Neural cell (in vitro differentiated cells): ENCODE results near the gene ABCB6. TPM values are rescaled to one million over a fixed set of nuclear protein-coding genes. Genes with fewer than 3 reads are reported as not detected.
"Not testable (repeated sequence)": the region's sequence is repeated elsewhere in the genome, so short reads cannot be mapped to it uniquely, and the experiment has no call there.

Experiments used
- H2AFZ ChIP-seq: fragments of 200-600, 300-800 bp; sonication (generic), shearing (Covaris generic); 2 replicates; pipeline ENCODE4 v1.6.0; 2014; ENCODE audit warnings: low read depth, mild to moderate bottlenecking, antibody characterized with exemption, low read length, moderate library complexity
- H3F3A ChIP-seq: fragments of 200-600 bp; shearing (Covaris generic); 2 replicates; pipeline ENCODE4 v1.6.1; 2016; ENCODE audit warnings: mild to moderate bottlenecking, moderate library complexity, mixed read lengths, antibody characterized with exemption, low read length; ENCODE audit not compliant: insufficient read depth, poor library complexity, severe bottlenecking
- H3K27ac ChIP-seq: fragments of 200-600, 300-800 bp; sonication (generic), shearing (Covaris generic); 2 replicates; pipeline ENCODE4 v1.5.1; 2014; ENCODE audit warnings: mild to moderate bottlenecking, low read length, moderate library complexity
- H3K27me3 ChIP-seq: fragments of 300-800, 200-600 bp; sonication (generic), shearing (Covaris generic); 2 replicates; pipeline ENCODE4 v1.6.0; 2014; ENCODE audit warnings: mild to moderate bottlenecking, low read depth, low read length, moderate library complexity; ENCODE audit not compliant: insufficient read depth
- H3K36me3 ChIP-seq: fragments of 300-800, 200-600 bp; sonication (generic), shearing (Covaris generic); 2 replicates; pipeline ENCODE4 v1.5.1; 2014; ENCODE audit warnings: mild to moderate bottlenecking, antibody characterized with exemption, low read length, moderate library complexity; ENCODE audit not compliant: insufficient read depth
- H3K4me2 ChIP-seq: fragments of 300-800, 200-600 bp; sonication (generic), shearing (Covaris generic); 2 replicates; pipeline ENCODE4 v1.6.0; 2014; ENCODE audit warnings: mild to moderate bottlenecking, low read length
- H3K4me3 ChIP-seq: fragments of 300-800, 200-600 bp; sonication (generic), shearing (Covaris generic); 2 replicates; pipeline ENCODE4 v1.5.1; 2014; ENCODE audit warnings: mild to moderate bottlenecking, low read length, moderate library complexity
- H3K79me2 ChIP-seq: fragments of 200-600 bp; shearing (Covaris generic); replicated peaks from 2 replicates; pipeline ENCODE4 v1.6.0; 2014; ENCODE audit warnings: mild to moderate bottlenecking, low read length, moderate library complexity; ENCODE audit not compliant: insufficient read depth
- H3K9ac ChIP-seq: fragments of 300-800, 200-600 bp; sonication (generic), shearing (Covaris generic); 2 replicates; pipeline ENCODE4 v1.6.1; 2016; ENCODE audit warnings: mild to moderate bottlenecking, low read length, mixed read lengths
- H3K9me2 ChIP-seq: fragments of 200-600 bp; shearing (Covaris generic); 2 replicates; pipeline ENCODE4 v1.6.1; 2016; ENCODE audit warnings: mild to moderate bottlenecking, low read length, mixed read lengths; ENCODE audit not compliant: insufficient read depth
- H3K9me3 ChIP-seq: fragments of 200-600, 300-800 bp; sonication (generic), shearing (Covaris generic); 2 replicates; pipeline ENCODE4 v1.6.1; 2016; ENCODE audit warnings: mild to moderate bottlenecking, mixed run types, low read length, moderate library complexity, mixed read lengths
- H4K20me1 ChIP-seq: fragments of 200-600 bp; shearing (Covaris generic); 2 replicates; pipeline ENCODE4 v1.6.1; 2016; ENCODE audit warnings: mild to moderate bottlenecking, mixed run types; ENCODE audit not compliant: insufficient read depth
- CTCF ChIP-seq: fragments of 450-650 bp; IDR thresholded peaks from 2 replicates; pipeline ENCODE4 v1.5.1; 2014; ENCODE audit warnings: antibody characterized with exemption, mild to moderate bottlenecking, moderate library complexity; ENCODE audit not compliant: poor library complexity, severe bottlenecking
- EP300 ChIP-seq: fragments of 450-650 bp; conservative IDR thresholded peaks from 2 replicates; pipeline ENCODE4 v1.6.1; 2014; ENCODE audit warnings: antibody characterized with exemption, mild to moderate bottlenecking, moderate library complexity; ENCODE audit not compliant: poor library complexity, severe bottlenecking
- EZH2 ChIP-seq: fragments of 200-600, 300-800 bp; shearing (Covaris generic), sonication (generic); IDR thresholded peaks from 2 replicates; pipeline ENCODE4 v1.6.1; 2014; ENCODE audit warnings: antibody characterized with exemption, low read length, borderline replicate concordance, mild to moderate bottlenecking; ENCODE audit not compliant: insufficient read depth, poor library complexity, severe bottlenecking
- MXI1 ChIP-seq: fragments of 450-650 bp; conservative IDR thresholded peaks from 2 replicates; pipeline ENCODE4 v1.6.1; 2014; ENCODE audit warnings: antibody characterized with exemption, mild to moderate bottlenecking; ENCODE audit not compliant: poor library complexity, severe bottlenecking
- POLR2AphosphoS5 ChIP-seq: IDR thresholded peaks from 2 replicates; pipeline ENCODE4 v1.6.1; 2012
- RAD21 ChIP-seq: fragments of 450-650 bp; conservative IDR thresholded peaks from 2 replicates; pipeline ENCODE4 v1.6.1; 2014; ENCODE audit warnings: antibody characterized with exemption, mild to moderate bottlenecking, moderate library complexity
- REST ChIP-seq: IDR thresholded peaks from 2 replicates; pipeline ENCODE4 v1.6.1; 2012; ENCODE audit warnings: borderline replicate concordance
- SMC3 ChIP-seq: fragments of 450-650 bp; conservative IDR thresholded peaks from 2 replicates; pipeline ENCODE4 v1.6.1; 2014; ENCODE audit warnings: antibody characterized with exemption, mild to moderate bottlenecking, moderate library complexity; ENCODE audit not compliant: poor library complexity
- TAF1 ChIP-seq: IDR thresholded peaks from 2 replicates; pipeline ENCODE4 v1.6.1; 2012; ENCODE audit warnings: low read depth
- polyA plus RNA-seq: library from polyadenylated mRNA; depleted of rRNA; stranded (reverse); fragments of >200 nt; gene quantifications from 2 replicates; pipeline ENCODE4 v1.2.3, GENCODE V29; 2014

The ABCB6 gene
- polyA plus RNA-seq, 1 donor from 2014 or later = 28.1 TPM

GRCh38 chr2:219204425-219205164 is 14.2 kb downstream of the ABCB6 start:
- H3K4me2 ChIP-seq = no peak overlapping the region
- H2AFZ ChIP-seq = no peak overlapping the region
- H3K9me2 ChIP-seq = no peaks in the 10 kb centered on the region
- no peaks in the 10 kb centered on the region for H4K20me1 ChIP-seq
- no peaks in the 10 kb centered on the region for H3F3A ChIP-seq
- H3K79me2 ChIP-seq = no peaks in the 10 kb centered on the region
- no peaks in the 10 kb centered on the region for H3K27me3 ChIP-seq
- H3K9ac ChIP-seq = no peak overlapping the region
- no peaks in the 10 kb centered on the region for H3K9me3 ChIP-seq
- H3K27ac ChIP-seq = no peak overlapping the region
- TF ChIP-seq MXI1 (no peak), EZH2 (no peak), TAF1 (no peak), POLR2AphosphoS5 (no peak), RAD21 (no peak), REST (no peak), SMC3 (no peak), CTCF (no peak), EP300 (no peak)
- H3K4me3 ChIP-seq = no peak overlapping the region
- H3K36me3 ChIP-seq = no peaks in the 10 kb centered on the region

- H3K79me2 ChIP-seq, H3K9me3 ChIP-seq, H3K9ac ChIP-seq, H3K27ac ChIP-seq, H3K36me3 ChIP-seq, H3K27me3 ChIP-seq, H3K4me2 ChIP-seq, H2AFZ ChIP-seq, H3F3A ChIP-seq, H3K4me3 ChIP-seq, H4K20me1 ChIP-seq, H3K9me2 ChIP-seq: not testable (repeated sequence)
These were observed 17.4 kb downstream of the ABCB6 start for GRCh38 chr2:219201331-219201730.

- not testable (repeated sequence) for H3K4me3 ChIP-seq, H3K4me2 ChIP-seq, H3K27ac ChIP-seq, H2AFZ ChIP-seq, H3K9me2 ChIP-seq, H3K36me3 ChIP-seq, H3K79me2 ChIP-seq, H3K9me3 ChIP-seq, H3F3A ChIP-seq, H4K20me1 ChIP-seq, H3K27me3 ChIP-seq, H3K9ac ChIP-seq
These were observed 18.0 kb downstream of the ABCB6 start for GRCh38 chr2:219200502-219201326.
